CD4-positive, alpha-beta T cell treated with Interleukin-4 for 1 hour (primary cell): Measurements from ENCODE around the gene ADARB2.
"Not testable (repeated sequence)": the region's sequence is repeated elsewhere in the genome, so short reads cannot be mapped to it uniquely, and the experiment has no call there.

Source experiments
- DNase-seq, 2 donors: peaks; one replicate each; pipeline ENCODE4 v3.0.0-alpha.2; 2020 to 2022

The ADARB2 gene

DNA sequence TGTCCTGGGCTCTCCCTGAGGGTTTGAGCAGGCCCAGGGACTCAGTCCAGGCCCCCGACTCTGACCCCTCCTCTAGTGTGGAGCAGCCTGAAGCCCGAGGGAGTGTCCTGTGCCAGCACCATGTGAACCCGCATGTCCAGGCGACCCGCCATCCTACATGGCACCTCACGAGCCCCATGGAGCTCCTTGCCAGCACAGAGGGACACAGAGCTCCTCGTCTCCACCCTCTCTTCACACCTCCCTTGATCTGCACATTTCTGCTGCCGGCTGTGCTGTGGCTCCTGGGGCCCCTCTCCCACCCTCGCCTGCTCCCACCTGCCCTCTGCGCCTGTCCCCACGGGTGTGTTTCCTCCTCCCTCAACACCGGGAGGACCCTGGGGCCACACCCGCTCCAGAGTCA lies 103.5 kb downstream of the ADARB2 start:
- DNase-seq = no peak

DNA sequence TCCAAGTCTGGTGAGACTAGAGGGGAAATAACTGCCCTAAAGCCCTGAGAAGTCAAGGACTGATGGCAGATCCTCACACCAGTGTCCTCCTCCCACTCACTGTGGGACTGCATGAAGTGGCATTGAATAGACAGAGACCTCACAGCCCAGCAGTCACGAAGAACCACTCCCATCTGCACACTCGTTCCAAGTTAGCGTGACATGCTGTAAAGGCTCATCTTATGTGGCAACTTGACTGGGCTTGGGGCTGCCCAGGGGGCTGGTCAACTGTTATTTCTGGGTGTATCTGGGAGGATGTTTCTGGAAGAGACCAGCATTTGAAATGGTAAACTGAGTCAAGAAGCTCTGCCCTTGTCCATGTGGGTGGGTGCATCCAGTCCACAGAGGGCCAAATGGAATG lies 104.7 kb downstream of the ADARB2 start:
- DNase-seq = no peak

DNA sequence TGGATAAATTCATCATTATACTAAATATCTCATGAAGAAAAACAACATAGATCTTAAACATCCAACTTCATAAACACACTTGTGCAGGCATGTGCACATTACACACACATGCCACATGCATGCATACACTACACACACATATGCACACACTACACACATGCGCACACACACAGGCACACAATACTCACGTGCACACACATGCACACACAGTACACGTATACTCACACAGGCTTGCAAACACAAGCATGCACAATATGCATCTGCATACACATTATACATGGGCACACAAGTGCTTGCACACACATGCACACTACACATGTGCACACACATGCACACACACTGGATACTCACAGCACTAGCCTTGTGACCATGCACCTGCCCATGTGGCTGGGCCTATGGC lies 105.2 kb downstream of the ADARB2 start:
- no peak for DNase-seq

DNA sequence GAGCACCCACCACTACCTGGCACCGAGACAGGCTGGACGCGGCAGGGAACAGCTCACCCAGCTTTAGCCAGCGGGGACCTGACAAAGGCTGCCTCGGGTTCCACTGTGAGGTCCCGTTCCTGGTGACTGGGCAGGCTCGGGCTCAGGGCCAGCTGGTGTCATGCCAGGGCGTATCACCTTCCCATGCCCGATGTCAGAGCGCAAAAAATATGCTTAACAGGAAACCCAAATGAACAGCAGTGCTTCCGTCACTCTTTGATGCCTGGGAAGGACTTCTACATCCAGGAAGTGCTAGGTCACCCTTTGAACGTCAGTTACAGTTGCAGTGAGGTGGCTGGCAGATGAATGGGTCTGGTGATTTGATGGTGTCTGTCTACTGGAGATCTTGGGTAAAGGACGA lies 106.0 kb downstream of the ADARB2 start:
- no peak for DNase-seq

DNA sequence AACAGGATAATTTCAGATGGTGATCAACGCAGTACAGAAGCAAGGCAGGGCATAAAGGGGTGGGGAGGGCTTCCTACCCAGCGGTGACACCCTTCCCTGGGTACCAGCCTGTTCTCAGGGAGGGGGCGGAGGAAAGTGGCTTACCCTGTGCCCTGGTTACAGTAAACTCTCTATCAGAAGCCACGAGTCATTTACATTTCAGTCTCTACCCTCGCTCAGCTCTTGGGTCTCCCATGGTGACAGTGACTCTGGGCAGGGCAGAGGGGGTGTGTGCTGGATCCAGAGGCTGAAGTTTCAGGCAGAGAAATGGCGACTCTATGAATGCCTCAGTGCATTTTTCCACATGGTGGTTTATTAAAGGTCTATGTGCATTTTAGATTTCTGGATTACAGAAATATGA lies 107.0 kb downstream of the ADARB2 start:
- no peak for DNase-seq

DNA sequence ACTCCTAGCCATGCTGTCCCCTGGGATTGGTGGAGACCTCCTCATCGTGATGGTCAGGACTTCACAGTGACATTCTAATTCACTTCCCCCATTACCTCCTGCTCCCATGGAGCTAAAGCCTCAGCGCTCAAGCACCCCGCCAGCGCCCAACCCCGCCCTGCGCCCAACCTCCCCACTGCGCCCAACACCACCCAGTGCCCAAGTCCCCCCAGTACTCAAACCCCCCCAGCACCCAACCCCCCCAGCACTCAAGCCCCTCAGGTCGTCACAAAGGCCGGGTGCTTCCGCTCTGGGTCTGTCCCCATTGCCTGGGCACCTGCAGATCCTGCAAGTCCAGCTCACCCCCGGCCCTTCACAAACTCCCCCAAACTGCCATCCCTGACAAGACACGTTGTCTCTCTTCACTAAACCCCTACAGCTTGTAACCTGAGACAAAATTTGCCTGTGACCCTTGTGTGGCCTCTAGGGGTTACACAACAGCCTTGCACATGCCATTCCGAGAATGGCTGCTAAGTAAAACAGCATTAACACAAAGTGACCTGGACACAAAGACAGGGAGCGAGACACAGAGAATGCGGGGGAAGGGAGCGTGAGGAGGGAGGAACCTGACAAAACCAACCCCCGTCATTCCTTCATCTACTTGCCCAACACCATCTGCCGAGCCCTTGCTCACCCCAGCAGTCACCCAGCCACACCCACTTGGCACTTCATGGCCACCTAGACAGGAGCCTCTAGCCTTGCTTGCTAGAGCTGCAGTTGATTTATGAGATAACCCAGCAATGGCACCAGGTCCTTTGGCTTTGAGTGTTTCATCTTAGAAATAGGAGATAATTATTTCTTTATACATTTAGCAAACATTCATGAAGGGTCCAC lies 107.8 kb downstream of the ADARB2 start:
- no peak for DNase-seq

DNA sequence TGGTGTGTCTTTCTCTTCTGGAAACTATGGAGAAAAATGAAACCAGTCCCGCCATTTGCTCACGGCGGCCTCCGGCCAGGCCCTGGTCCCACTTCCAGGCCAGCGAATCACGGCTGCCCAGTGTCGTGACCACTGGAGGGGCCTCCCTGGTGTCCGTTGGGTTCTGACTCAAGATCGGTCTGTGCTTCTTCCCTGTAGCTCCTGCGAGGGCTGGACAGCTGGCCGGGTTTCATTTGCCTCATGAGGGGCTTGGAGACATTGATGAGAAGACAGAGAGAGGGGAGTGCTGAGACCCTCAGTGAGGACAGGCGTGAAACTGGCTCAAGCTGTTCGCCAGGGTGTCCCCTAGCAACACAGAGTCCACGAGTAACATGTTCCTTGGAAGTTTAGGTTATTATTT lies 108.6 kb downstream of the ADARB2 start:
- DNase-seq = no peak

DNA sequence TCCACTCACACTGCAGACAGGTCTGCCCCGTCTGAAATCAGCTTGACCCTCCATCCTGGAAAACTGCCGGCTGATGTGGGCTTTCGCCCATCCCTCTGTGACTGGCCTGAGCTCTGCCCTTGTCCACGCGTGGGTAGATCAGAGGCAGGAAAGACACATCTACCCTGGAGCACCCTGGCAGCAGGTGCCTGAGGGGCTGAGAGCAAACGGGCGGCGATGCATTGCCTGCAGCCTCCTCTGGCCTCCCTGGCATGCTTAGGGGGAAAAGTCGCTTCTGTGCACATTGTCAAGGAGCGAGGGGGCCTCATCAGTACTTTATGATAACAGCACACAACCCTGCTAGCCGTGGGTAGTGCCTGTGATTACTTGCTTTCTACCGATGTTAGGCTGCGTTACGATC lies 109.4 kb downstream of the ADARB2 start:
- DNase-seq = no peak

DNA sequence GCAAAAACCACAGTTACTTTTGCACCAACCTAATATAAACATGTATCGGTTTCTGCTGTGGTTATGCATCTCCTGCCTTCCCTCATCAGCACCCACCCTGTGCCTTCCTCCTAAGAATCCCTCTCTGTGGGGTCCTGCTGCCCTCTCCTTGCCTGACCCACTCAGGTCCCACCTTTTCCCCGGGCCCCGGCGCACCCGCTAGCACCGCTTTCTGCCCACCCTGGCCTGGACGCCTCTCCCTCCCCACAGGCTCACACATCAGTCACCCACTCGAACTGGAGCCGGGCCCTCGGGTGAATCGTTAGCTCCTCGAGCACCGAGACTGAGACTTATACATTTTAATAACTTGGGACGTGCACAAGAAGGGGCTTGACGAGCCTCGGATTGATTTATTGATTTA lies 110.5 kb downstream of the ADARB2 start:
- no peak for DNase-seq

DNA sequence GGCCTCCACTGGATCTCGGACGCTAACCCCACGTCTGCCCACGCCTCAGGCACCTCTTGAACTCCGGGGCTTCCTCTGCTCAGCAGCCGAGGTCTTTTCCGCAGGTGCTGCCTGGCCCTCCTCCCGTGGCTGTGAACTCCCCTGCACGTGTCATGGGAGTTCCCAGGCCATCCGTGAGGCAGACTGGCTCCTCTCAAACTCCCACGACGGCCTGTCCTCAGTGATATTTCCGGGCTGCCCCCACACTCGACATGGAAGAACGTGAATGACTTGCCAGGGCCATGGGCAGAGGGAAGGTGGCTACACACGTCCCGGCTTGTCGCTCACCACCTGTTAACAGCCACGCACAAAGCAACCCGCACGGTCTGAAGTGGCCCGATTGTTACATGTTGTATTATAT lies 110.9 kb downstream of the ADARB2 start:
- DNase-seq = no peak

DNA sequence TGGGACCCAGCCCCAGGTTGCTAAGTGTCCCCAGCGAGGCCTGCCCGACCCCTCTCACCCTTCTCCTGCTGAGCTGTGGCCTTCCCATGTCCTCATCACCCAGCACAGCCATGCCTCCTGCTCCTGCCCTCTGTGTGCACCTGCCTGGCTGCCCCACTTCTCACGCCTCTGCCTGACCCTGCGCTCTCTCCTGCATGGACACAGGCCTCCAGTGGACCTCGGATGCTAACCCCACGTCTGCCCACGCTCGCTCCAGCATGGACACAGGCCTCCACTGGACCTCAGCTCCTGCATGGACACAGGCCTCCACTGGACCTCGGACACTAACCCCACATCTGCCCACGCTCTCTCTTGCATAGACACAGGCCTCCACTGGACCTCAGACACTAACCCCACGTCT lies 111.6 kb downstream of the ADARB2 start:
- DNase-seq = no peak

DNA sequence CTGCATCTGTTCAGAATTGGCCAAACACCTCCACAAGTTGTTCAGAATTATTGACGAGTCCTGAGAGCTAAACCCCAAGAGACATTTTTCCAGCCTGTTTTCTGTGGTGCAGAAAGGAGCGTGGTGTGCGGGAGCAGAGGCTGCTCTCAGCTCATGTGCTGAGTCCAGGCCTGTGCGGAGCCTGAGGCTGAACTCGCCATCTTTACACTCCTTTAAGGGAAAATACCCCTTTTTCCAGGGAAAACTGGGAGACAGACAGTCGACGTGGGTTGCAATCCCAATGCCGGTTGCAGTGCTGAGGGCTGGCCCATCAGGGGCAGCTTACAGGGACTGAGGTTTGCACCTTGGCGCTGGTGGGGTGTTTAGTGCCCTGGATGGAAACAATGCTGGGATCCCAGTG lies 112.2 kb downstream of the ADARB2 start:
- DNase-seq = no peak

DNA sequence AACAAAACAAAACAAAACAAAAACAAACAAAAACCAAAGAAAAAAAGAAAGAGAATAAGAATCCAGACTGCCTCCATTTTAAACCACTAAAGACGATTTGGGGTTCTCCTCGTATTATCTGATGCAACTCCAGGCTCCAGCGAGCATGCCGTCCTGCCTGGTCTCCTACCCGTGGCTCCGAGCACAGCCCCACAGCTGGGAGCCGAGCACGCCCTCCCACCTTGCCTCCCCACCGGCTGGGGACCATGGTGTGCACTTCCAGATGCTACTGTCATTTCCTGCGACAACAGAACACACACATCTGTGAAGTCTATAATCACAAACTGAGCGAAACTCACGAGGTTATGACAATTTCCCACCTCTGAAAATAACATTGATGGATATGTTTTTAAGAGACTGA lies 113.1 kb downstream of the ADARB2 start:
- DNase-seq = no peak

DNA sequence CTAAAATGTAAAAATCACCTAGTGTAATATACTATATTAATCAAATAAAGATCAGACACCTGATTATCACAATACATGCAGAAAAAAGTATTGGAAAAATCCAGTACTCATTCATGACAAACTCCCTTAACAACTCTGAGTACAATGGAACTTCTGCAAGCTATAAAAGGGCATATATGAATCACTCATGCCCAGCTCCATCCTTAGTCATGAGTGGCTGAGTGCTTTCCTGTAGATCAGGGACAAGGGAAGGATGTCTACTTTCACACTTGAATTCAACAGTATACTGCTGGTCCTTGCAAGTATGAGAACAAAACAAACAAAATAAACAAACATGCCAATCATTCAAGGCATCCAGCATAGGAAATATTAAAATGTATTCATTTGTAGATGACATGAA lies 116.5 kb downstream of the ADARB2 start:
- DNase-seq = no peak

DNA sequence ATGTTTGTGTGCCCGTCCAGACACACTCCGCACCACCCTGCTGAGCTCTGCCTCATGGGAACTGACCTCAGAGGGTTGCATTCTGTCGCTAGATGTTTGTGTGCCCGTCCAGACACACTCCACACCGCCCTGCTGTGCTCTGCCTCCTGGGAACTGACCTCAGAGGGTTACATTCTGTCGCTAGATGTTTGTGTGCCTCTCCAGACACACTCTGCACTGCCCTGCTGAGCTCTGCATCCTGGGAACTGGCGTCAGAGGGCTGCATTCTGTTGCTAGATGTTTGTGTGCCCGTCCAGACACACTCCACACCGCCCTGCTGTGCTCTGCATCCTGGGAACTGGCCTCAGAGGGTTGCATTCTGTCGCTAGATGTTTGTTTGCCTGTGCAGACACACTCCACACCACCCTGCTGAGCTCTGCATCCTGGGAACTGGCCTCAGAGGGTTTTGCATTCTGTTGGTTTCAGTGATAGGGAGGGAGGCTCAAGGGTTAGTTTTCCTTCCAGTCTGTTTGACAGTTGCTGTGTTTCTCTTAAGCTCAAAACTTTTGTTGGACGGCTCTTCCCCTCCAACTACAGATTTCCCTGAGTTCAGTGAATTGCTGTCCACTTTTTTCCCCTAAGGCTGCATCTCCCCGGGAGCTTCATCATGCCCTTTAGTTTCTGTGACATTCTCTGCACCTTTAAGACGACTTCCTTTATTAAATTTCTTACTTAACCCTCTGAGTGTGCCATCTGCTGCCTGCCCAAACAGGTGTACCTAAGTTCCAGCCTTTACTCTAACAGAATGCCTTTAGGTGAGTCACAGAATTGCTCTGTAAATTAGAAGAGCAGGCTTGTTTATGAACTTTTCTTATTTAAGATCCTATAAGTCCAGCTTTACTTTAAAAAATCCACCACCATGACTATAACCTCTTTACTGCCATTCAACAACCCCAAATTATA lies 119.7 kb downstream of the ADARB2 start:
- not testable (repeated sequence) for DNase-seq

DNA sequence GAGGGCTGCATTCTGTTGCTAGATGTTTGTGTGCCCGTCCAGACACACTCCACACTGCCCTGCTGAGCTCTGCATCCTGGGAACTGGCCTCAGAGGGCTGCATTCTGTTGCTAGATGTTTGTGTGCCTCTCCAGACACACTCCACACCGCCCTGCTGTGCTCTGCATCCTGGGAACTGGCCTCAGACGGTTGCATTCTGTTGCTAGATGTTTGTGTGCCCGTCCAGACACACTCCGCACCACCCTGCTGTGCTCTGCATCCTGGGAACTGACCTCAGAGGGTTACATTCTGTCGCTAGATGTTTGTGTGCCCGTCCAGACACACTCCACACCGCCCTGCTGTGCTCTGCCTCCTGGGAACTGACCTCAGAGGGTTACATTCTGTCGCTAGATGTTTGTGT lies 120.6 kb downstream of the ADARB2 start:
- DNase-seq = not testable (repeated sequence)

DNA sequence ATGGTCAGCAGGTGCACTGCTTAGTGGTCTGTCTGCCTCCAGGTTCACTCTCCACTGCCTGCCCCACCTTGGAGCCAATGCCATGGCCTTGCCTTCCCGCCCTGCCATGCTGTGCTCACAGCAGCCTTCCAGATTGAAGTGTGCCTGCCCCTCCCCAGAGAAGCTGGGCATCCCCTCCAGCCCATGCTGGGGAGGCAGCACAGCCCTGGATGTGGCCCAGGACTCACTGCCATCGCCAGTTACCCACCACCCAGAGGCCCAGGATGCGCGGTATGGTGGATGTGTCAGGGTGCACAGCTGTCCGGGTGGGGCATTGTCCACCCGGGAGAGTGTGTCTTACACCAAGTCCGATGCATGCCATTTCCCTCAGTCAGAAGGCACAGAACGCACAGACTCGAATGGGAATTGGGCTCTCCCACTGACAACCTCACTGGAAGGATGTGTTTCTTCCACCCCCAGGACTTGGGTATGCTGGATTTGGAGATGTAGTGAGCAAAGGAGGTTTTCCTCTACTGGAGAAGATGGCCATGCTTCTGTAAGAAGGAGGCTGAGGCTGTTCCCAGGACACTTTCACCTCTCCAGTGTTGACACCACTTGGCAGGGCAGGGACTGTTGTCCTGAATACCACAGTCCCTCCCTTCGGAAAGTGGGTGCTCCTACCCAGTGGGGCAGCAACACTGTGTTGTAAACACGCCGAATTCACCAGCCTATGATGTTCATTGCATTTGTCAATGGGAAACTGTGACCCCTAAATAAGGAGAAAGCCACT lies 122.0 kb downstream of the ADARB2 start:
- DNase-seq = no peak

DNA sequence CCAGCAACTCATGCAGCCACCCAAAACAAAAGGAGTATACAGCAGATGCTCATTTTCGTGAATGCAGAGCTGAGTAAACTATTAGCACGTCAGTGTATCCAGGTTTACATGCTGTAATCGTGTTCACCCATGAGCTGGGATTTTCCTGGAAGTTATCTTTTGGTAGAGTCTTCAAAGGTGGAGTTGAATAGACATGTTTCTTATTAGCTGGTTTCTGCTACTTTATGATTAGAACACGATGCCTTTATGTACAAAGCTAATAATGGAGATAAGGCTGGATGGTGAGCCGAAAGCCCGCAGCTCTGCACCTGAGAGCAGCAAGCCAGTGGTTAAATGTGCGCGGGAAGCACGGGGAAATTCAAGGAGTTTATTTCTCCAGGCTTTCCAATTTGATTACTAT lies 123.8 kb downstream of the ADARB2 start:
- no peak for DNase-seq

DNA sequence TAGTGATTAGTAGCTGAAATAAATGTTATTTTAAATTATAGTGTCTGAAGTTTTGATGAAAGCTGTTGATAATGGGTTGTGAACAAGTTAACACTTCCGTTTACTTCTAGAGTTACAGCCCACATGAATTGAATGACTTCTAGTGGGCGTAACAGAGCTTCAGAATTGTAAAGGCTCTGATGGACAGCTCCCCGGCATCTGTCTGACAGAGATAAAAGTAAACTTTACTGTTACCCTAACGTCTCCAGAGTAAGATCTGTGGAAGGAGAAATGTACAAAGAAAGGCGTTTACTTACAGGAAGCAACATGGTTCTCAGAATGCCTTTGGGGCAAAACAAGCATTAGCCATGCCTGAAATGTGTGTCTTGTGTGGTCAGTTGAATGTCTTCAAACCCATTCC lies 124.4 kb downstream of the ADARB2 start:
- no peak for DNase-seq

DNA sequence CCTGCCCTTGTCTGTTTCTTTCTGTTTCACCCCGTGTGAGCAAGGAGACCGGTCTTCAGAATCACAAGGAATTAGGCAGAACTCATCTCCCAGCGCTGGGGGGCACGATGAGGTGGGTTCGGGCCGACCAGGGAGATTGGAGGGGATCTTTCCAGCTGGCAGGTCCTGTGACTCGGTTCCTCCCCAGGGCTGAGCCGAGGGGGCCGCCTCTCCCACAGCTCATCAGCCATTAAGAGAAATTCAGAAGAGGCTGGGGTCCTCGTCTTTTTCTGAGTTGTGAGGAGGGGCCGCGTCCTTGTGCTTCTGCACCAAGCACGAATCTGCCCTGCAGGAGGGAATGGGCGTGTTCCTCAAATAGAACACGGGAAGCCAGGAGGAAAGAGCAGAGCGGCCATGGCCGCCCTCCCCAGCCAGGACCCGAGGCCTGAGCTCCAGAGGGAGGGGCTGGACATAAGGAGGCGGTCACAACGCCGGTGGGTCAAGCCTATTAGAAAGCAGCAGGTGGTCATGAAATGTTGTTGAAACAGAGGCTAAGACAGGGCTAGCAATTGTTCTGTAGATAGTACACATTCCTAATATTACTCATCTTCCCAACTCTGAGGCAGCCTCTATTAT lies 125.3 kb downstream of the ADARB2 start:
- no peak for DNase-seq

DNA sequence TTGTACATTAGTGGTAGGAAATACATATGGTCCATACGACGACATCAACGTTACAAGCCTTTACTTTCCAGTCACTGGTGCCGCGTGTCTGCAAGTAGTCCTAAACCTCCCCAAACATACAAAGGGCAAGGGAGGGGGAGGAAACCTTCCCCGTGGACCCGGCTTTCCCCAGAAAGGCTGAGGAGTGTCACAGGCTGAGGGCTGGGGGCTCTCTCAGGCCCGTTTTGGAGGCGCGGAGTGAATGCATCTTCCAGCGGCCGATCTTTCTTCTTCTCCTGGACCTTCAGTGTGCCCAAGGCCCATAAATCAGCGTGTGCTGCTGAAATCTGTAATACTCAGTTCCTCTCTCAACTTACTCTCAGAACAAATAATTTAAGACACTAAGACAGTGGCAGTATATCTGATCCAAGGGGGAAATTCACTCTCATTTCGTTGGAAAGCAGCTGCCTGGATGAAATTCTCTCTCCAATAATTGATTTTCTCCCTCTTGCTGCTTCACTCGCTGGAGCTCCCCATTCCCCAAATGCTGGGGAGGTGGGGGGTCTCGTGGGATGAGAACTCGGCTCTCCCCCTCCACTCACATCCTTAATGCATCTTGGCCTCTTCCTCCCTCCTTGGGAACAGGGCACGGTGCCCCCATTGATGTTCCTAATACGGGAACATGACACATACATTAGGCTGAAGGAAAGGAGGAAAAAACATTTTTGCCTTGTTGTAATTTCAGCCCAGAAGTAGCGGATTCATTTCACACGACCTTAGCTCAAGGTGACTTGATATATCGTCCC lies 126.1 kb downstream of the ADARB2 start:
- no peak for DNase-seq

DNA sequence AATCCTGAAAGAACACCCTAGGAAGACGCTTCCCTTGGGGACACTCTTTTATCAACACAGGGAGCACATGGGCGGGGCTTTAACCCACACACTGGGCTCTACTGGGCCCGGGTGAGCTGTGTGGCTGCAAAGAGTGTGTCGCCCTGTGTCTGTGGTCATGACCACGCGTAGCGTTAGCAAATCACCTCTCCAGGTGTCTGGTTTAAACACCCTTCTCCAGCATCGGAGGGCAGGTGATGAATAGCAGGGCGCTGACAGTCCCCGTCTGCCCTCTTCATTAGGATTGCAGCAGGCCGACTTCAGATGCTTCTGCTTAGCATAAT lies 127.7 kb downstream of the ADARB2 start:
- DNase-seq = no peak
